Effector memory CD4-positive, alpha-beta T cell (primary cell): ENCODE measurements around the gene CD7.

Experiments used
- DNase-seq, 3 donors: peaks; one replicate each; pipeline ENCODE4 v3.0.0-alpha.2; 2020
- H3K27ac ChIP-seq: 2 replicates; pipeline ENCODE4 v1.7.0; 2013; ENCODE audit warnings: mild to moderate bottlenecking, low read length, moderate library complexity; ENCODE audit not compliant: insufficient read depth, poor library complexity, severe bottlenecking
- H3K27me3 ChIP-seq: replicated peaks from 2 replicates; pipeline ENCODE4 v1.7.0; 2013; ENCODE audit warnings: mild to moderate bottlenecking, low read length; ENCODE audit not compliant: insufficient read depth, control insufficient read depth, poor library complexity, severe bottlenecking
- H3K36me3 ChIP-seq: 2 replicates; pipeline ENCODE4 v1.7.0; 2013; ENCODE audit warnings: mild to moderate bottlenecking, low read length, moderate library complexity; ENCODE audit not compliant: control insufficient read depth, insufficient read depth
- H3K4me1 ChIP-seq: 2 replicates; pipeline ENCODE4 v1.7.0; 2013; ENCODE audit warnings: low read length, mild to moderate bottlenecking; ENCODE audit not compliant: control insufficient read depth, insufficient read depth, poor library complexity, severe bottlenecking
- H3K4me3 ChIP-seq: 2 replicates; pipeline ENCODE4 v1.7.0; 2013; ENCODE audit warnings: low read length, low read depth, mild to moderate bottlenecking; ENCODE audit not compliant: insufficient read depth, poor library complexity, severe bottlenecking
- H3K9me3 ChIP-seq: 2 replicates; pipeline ENCODE4 v1.7.0; 2013; ENCODE audit warnings: mild to moderate bottlenecking, low read length, moderate library complexity; ENCODE audit not compliant: control insufficient read depth

Gene CD7

DNA sequence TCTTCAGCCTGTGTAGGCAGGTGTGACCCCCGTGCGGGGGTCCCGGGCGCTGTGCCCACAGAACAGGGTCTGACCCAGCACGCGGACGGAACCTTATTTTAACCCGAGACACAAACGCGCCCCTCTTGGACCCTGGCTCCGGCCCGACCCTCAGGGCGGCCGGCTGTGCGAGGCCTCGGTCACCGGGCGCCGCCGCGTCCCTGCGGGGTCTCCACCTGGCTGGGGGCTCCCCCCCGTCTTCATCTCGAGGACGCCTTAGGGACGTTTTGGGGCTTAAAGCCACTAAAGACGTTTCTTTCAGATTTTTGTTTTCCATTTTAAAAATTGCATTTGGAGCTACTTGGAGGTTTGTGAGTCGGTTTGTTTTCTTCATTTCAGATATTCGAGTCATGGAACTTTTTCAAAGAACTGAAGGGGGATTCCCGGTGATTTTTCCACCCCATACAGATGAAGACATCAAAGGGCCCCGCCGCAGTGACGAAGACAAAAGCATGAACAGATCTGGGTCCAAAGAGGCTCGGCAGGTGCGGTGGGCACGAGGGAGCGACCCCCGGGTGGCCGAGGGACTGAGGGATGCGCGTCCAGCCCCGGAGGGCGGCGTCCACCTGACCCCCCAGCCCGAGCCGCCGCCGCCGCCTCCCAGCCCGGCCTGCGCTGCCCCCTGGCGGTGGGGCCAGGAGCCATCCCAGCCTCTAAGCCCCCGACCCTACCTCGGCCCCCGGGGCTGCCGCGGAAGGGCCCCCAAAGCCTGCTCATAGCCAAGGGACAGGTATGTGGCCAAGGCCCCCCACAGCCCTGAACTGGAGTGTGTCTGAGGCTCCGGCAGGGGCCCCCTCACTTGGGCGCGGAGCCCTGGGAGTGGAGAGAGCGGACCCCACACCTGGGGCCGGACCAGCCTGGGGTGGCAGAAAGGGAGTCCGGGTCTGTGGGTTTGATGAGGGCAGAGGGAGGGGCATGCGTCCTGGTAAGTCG lies 3.8 kb upstream of the CD7 start:
- Histone ChIP-seq H3K27ac (peak overlapping the region; percentile 72), H3K27me3 (no peaks in the 10 kb centered on the region), H3K4me1 (peaks cover 35% of the 10 kb centered on the region), H3K4me3 (peak overlapping the region; percentile 39), H3K36me3 (no peaks in the 10 kb centered on the region), H3K9me3 (no peaks in the 10 kb centered on the region)
- DNase-seq: peak; percentile 67 to 73 (median 71)

DNA sequence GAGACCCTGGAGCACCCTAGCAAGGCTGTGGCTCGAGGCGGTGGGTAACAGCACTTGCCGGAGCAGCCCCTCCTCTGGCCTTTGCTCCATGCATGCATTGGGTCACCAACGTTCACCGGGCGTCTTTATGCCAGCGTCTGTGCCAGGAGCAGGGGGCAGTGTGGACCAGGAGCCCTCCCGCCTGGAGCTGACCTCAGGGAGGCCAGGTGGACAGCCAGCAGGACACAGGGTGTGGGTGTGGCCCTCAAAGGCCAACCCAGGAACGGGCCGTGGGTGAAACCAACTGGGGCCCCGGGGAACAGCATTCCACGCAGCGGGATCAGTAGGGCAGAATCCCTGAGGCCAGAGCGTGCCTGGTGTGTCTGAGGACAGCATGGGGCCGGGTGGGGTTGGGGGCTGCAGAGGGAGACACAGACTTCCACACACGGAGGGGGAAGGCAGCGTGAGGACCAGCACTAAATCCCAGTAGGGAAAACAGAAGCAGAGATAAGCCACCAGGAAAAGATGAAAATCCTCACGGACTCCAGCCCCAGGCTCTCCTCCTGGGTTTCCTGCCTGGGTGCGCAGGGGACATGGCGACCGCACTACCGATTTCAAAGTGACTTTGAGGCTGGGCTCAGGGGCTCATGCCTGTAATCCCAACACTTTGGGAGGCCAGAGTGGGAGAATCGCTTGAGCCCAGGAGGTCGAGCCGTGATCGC lies 2.9 kb upstream of the CD7 start:
- H3K9me3 ChIP-seq: no peaks in the 10 kb centered on the region
- no peak for DNase-seq
- no peak overlapping the region for H3K4me3 ChIP-seq
- peaks cover 45% of the 10 kb centered on the region for H3K4me1 ChIP-seq
- no peaks in the 10 kb centered on the region for H3K27me3 ChIP-seq
- H3K36me3 ChIP-seq: no peaks in the 10 kb centered on the region
- no peak overlapping the region for H3K27ac ChIP-seq

GRCh38 chr17:82319619-82320062 lies 2.2 kb upstream of the CD7 start:
- no peaks in the 10 kb centered on the region for H3K27me3 ChIP-seq
- H3K27ac ChIP-seq: no peak overlapping the region
- H3K4me1 ChIP-seq: peaks cover 51% of the 10 kb centered on the region
- no peak for DNase-seq
- no peak overlapping the region for H3K4me3 ChIP-seq
- peaks cover 3% of the 10 kb centered on the region for H3K36me3 ChIP-seq
- H3K9me3 ChIP-seq: no peaks in the 10 kb centered on the region

GRCh38 chr17:82318772-82319606 lies 1.6 kb upstream of the CD7 start:
- DNase-seq: no peak
- Histone ChIP-seq H3K9me3 (no peaks in the 10 kb centered on the region), H3K27ac (no peak overlapping the region), H3K4me3 (no peak overlapping the region), H3K4me1 (peaks cover 52% of the 10 kb centered on the region), H3K36me3 (peaks cover 10% of the 10 kb centered on the region), H3K27me3 (no peaks in the 10 kb centered on the region)

DNA sequence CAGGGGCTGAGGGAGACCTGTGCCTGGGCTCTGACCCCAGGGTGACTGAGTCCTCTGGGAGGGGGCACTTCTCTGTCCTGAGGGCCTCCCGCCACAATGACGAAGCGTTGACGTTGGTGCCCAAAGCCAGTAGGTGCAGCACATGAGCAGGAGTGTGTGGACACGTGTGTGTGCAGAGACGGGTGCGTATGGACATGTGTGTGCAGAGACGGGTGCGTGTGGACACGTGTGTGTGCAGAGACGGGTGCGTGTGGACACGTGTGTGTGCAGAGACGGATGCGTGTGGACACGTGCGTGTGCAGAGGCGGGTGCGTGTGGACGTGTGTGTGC lies 726 bp upstream of the CD7 start:
- no peak for DNase-seq
- no peak overlapping the region for H3K27ac ChIP-seq
- no peaks in the 10 kb centered on the region for H3K27me3 ChIP-seq
- H3K4me3 ChIP-seq: no peak overlapping the region
- no peaks in the 10 kb centered on the region for H3K9me3 ChIP-seq
- H3K36me3 ChIP-seq: peaks cover 17% of the 10 kb centered on the region
- H3K4me1 ChIP-seq: peaks cover 52% of the 10 kb centered on the region

- peak overlapping the region; percentile 78 for H3K27ac ChIP-seq
- peak overlapping the region; percentile 73 for H3K4me3 ChIP-seq
- no peaks in the 10 kb centered on the region for H3K9me3 ChIP-seq
- H3K4me1 ChIP-seq: peaks cover 47% of the 10 kb centered on the region
- DNase-seq: no peak
- peaks cover 17% of the 10 kb centered on the region for H3K36me3 ChIP-seq
- H3K27me3 ChIP-seq: no peaks in the 10 kb centered on the region
These were observed 586 bp downstream of the CD7 start for GRCh38 chr17:82316651-82317393.

DNA sequence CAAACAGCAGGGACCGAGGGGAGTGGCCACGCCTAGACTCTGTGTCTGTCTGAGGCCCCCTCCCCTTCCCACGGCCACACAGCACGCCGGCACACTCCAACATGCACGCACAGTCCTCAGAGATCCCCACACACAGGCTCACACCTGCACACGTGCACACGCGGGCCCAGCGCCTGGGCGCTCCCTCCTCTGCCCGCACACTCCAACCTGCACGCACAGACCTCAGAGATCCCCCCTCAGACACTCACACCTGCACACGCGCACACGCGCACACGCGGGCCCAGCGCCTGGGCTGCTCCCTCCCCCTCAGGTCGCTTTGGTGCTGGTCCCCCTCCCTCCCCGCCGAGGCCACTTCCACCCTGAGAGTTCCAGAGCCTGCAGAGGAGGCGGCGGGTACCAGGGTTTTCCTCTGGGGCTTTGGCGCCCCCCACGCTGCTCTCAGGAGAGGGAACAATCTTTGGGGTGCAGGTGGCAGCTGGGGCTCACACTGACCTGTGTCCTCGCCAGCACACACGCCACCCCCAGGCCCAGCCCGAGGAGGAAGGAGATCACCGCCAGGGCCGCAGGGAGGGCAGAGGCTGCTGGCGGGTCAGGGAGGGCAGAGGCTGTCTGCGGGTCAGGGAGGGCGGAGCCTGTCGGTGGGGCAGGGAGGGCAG lies 1.6 kb downstream of the CD7 start:
- Histone ChIP-seq H3K4me3 (peak overlapping the region; percentile 73), H3K36me3 (peaks cover 17% of the 10 kb centered on the region), H3K27ac (peak overlapping the region; percentile 78), H3K27me3 (no peaks in the 10 kb centered on the region), H3K4me1 (peaks cover 37% of the 10 kb centered on the region), H3K9me3 (no peaks in the 10 kb centered on the region)
- peak in 1 of 3 donors; percentile 31 for DNase-seq

DNA sequence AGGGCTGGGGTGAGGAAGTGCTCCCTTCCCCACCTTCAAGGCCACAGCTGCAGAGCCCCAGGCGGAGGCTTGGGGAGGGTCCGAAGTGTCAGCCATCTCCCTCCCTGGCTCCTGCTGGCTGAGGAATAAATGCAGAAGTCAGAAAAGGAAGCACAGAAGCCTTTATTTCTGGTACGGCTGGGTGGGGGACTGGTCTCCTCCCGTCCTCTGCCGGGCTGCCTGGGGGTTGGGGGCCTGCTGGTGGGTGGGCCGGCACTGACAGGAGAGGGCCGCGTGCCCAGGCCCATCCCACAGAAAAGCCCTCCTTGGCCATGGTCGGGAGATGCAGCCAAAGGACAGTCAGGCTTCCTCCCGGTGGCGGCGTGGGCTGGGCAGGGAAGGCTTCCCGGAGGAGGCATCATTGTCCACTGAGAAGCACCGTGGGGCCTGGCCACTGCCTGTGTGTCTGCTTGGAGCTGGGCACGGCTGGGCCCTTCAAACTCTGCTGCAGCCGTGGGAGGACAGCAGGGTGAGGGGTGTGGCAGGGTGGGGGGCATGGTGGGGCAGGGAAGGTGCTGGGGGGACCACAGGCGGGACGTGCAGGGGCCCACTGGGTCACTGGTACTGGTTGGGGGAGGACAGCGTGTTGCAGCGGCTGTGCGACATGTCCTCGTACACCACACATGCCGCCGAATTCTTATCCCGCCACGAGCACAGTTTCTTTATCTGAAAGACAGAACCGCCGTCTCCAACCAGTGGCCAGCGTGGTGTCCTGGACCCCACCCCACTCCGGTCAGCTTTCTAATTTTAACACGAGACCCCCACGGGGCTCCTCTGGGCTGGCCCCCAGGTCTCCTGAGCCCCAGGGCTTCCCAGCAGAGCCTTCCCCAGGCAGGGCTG lies 2.4 kb downstream of the CD7 start:
- H3K27me3 ChIP-seq: no peaks in the 10 kb centered on the region
- peaks cover 17% of the 10 kb centered on the region for H3K36me3 ChIP-seq
- H3K4me3 ChIP-seq: peak overlapping the region; percentile 73
- peak overlapping the region; percentile 78 for H3K27ac ChIP-seq
- DNase-seq: no peak
- H3K9me3 ChIP-seq: no peaks in the 10 kb centered on the region
- H3K4me1 ChIP-seq: peaks cover 31% of the 10 kb centered on the region
